ENCODE measurements around the gene ABCF3. TPM values are rescaled to one million over a fixed set of nuclear protein-coding genes. Genes with fewer than 3 reads are reported as not detected.

Gene ABCF3
- polyA plus RNA-seq, 1 donor (not counting 4 experiments of a cell fraction or from before 2014, with no cell fraction given) = 39.2 TPM

DNA sequence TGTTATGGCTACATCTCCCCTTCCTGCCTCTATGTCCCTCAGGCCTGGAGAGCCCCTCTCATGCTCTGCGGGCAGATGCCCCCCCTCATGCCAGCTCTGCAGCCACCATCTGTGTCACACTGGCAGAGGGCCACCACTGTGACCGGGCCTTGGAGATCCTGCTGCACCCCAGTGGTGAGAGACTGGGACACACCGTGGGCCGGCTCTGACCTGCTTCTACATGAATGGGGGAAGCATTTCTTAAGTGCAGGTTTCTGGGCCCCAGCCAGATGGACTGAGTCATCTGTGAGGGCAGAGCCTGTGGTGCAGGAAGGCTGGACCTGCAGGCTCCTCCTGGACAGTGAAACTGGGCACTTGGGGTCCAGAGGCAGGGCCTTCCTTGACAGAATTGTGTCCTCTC, 48.2 kb downstream of the ABCF3 start:
- no peaks in the 10 kb centered on the region for H3K36me3 ChIP-seq (ENCODE audit: control insufficient read depth in 2 of 2, extremely low read depth in 1 of 2, insufficient read depth in 2 of 2, low read length in 2 of 2)
- TF ChIP-seq EZH2 (IDR thresholded peaks at IDR 0.05; ENCODE audit: low read length) = no peak
- TF ChIP-seq, protein P1, sequence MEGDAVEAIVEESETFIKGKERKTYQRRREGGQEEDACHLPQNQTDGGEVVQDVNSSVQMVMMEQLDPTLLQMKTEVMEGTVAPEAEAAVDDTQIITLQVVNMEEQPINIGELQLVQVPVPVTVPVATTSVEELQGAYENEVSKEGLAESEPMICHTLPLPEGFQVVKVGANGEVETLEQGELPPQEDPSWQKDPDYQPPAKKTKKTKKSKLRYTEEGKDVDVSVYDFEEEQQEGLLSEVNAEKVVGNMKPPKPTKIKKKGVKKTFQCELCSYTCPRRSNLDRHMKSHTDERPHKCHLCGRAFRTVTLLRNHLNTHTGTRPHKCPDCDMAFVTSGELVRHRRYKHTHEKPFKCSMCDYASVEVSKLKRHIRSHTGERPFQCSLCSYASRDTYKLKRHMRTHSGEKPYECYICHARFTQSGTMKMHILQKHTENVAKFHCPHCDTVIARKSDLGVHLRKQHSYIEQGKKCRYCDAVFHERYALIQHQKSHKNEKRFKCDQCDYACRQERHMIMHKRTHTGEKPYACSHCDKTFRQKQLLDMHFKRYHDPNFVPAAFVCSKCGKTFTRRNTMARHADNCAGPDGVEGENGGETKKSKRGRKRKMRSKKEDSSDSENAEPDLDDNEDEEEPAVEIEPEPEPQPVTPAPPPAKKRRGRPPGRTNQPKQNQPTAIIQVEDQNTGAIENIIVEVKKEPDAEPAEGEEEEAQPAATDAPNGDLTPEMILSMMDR (optimal IDR thresholded peaks at IDR 0.05 in 1 of 3, IDR thresholded peaks at IDR 0.05 in 1 of 3, conservative IDR thresholded peaks at IDR 0.05 in 1 of 3; ENCODE audit: extremely low read depth in 1 of 3, insufficient read depth in 2 of 3, low read length in 3 of 3) = peak in 2 of 3 experiments; percentile 36 to 48
- H3K9me1 ChIP-seq (ENCODE audit: control insufficient read depth, extremely low read depth, insufficient read depth, low read length) = no peaks in the 10 kb centered on the region
- no peaks in the 10 kb centered on the region for H3K79me2 ChIP-seq (ENCODE audit: control insufficient read depth, insufficient read depth, low read length)
- FAIRE-seq (peak; percentile 23), DNase-seq (ENCODE audit: low read depth, low spot score) (no peak)
- H4K20me1 ChIP-seq (ENCODE audit: control insufficient read depth, extremely low read depth, insufficient read depth, low read length) = no peaks in the 10 kb centered on the region
- no peak overlapping the region for H3K27ac ChIP-seq (ENCODE audit: control insufficient read depth, insufficient read depth, low read length)
- H3K4me2 ChIP-seq (ENCODE audit: control insufficient read depth, extremely low read depth, insufficient read depth, low read depth, low read length) = no peak overlapping the region
- peaks cover 9% of the 10 kb centered on the region for H3K4me1 ChIP-seq (ENCODE audit: control insufficient read depth, extremely low read depth, insufficient read depth, low read length)
- dilution Hi-C loops (cut with MboI; ENCODE audit: extremely low pct_ligation_motif_present, low sequenced_read_pairs) = no loop called here
- no peaks in the 10 kb centered on the region for H3K9me3 ChIP-seq (ENCODE audit: control insufficient read depth, low read depth, low read length)
- peaks cover 40% of the 10 kb centered on the region for H3K27me3 ChIP-seq (ENCODE audit: control insufficient read depth, extremely low read depth, insufficient read depth, low read length)
- H3K4me3 ChIP-seq (ENCODE audit: control insufficient read depth in 2 of 3, extremely low read depth in 1 of 3, insufficient read depth in 2 of 3, low read depth in 1 of 3, low read length in 3 of 3) = no peak overlapping the region
- H3K9ac ChIP-seq (ENCODE audit: control insufficient read depth, extremely low read depth, insufficient read depth, low read length) = no peak overlapping the region
- H2AFZ ChIP-seq (ENCODE audit: control insufficient read depth, low read length) = no peak overlapping the region

DNA sequence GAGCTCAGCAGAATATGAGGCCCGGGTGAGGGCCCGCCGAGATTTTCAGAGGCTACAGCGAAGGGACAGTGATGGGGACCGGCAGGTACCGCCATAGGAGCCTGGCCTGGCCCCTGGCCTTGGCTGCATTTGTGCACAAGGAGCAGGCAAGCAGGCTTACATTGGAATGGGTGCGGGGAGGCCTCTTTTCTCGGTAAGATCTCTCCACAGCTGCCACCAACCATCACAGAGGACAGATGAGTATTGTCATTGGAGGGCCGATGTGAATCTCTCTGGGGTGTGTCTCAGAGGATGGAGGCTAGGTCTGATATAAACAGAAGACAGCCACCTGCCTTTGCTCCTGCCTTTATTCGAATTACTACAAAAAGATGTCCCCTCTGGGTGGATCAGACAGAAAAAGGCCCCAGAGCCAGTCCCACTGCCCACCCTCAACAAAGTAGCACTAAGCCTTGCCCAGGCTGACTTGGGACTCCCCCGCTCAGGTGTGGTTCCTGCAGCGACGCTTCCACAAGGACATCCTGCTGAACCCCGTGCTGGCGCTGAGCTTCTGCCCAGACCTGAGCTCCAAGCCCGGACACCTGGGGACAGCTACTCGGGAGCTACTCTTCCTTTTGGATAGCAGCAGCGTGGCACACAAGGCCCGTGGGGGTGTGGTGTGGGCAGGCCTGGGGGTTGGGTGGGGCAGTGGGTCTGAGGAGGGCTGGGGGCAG, 48.8 kb downstream of the ABCF3 start:
- dilution Hi-C loops (cut with MboI; ENCODE audit: extremely low pct_ligation_motif_present, low sequenced_read_pairs) = no loop called here
- no peak for FAIRE-seq

More for the DNA sequence above, 48.8 kb downstream of the ABCF3 start:
- Histone ChIP-seq H3K36me3 (ENCODE audit: control insufficient read depth in 2 of 2, extremely low read depth in 1 of 2, insufficient read depth in 2 of 2, low read length in 2 of 2) (no peaks in the 10 kb centered on the region), H3K79me2 (ENCODE audit: control insufficient read depth, insufficient read depth, low read length) (no peaks in the 10 kb centered on the region), H3K27ac (ENCODE audit: control insufficient read depth, insufficient read depth, low read length) (no peak overlapping the region), H3K27me3 (ENCODE audit: control insufficient read depth, extremely low read depth, insufficient read depth, low read length) (peaks cover 34% of the 10 kb centered on the region), H3K9ac (ENCODE audit: control insufficient read depth, extremely low read depth, insufficient read depth, low read length) (no peak overlapping the region), H3K4me3 (ENCODE audit: control insufficient read depth in 2 of 3, extremely low read depth in 1 of 3, insufficient read depth in 2 of 3, low read depth in 1 of 3, low read length in 3 of 3) (no peak overlapping the region), H3K9me1 (ENCODE audit: control insufficient read depth, extremely low read depth, insufficient read depth, low read length) (no peaks in the 10 kb centered on the region), H2AFZ (ENCODE audit: control insufficient read depth, low read length) (no peak overlapping the region), H3K4me1 (ENCODE audit: control insufficient read depth, extremely low read depth, insufficient read depth, low read length) (peaks cover 9% of the 10 kb centered on the region), H4K20me1 (ENCODE audit: control insufficient read depth, extremely low read depth, insufficient read depth, low read length) (no peaks in the 10 kb centered on the region), H3K9me3 (ENCODE audit: control insufficient read depth, low read depth, low read length) (no peaks in the 10 kb centered on the region), H3K4me2 (ENCODE audit: control insufficient read depth, extremely low read depth, insufficient read depth, low read depth, low read length) (no peak overlapping the region)
- TF ChIP-seq EZH2 (IDR thresholded peaks at IDR 0.05; ENCODE audit: low read length) = no peak
- TF ChIP-seq, protein P1 (optimal IDR thresholded peaks at IDR 0.05 in 1 of 3, IDR thresholded peaks at IDR 0.05 in 1 of 3, conservative IDR thresholded peaks at IDR 0.05 in 1 of 3; ENCODE audit: extremely low read depth in 1 of 3, insufficient read depth in 2 of 3, low read length in 3 of 3) = no peak
- DNase-seq (ENCODE audit: low read depth, low spot score) = no peak
